CMK (cell line): ENCODE measurements around the gene GTF3A.
A peak's percentile ranks its signal among the peaks of the same experiment; 100 is the strongest.

Experiments used
- DNase-seq: peaks from one replicate; pipeline ENCODE4 v3.0.0-alpha.2; 2010; ENCODE audit warnings: low read depth

GTF3A gene

GRCh38 chr13:27449081-27449603, 24.7 kb downstream of the GTF3A start:
- no peak for DNase-seq

GRCh38 chr13:27449936-27450828, 25.8 kb downstream of the GTF3A start, which contains the start of gene MTIF3:
Gene MTIF3, minus strand, starts transcription at chr13:27450564. Its CDS starts 10,116 bp downstream, at chr13:27440448.
- peak; percentile 75 for DNase-seq

GRCh38 chr13:27450921-27451471, 26.6 kb downstream of the GTF3A start:
- no peak for DNase-seq

- no peak for DNase-seq
Measured at GRCh38 chr13:27455331-27455855, 31.0 kb downstream of the GTF3A start.

- DNase-seq: no peak
Measured at GRCh38 chr13:27461940-27462584, 37.6 kb downstream of the GTF3A start.

GRCh38 chr13:27463500-27463899, 39.1 kb downstream of the GTF3A start:
- no peak for DNase-seq

- DNase-seq: no peak
Measured at GRCh38 chr13:27465611-27466010, 41.2 kb downstream of the GTF3A start.

- no peak for DNase-seq
Measured at GRCh38 chr13:27466513-27466912, 42.1 kb downstream of the GTF3A start.

- no peak for DNase-seq
Measured at GRCh38 chr13:27470075-27470820, 45.8 kb downstream of the GTF3A start.

- no peak for DNase-seq
Measured at GRCh38 chr13:27472441-27472840, 48.0 kb downstream of the GTF3A start.

GRCh38 chr13:27472941-27473340, 48.5 kb downstream of the GTF3A start:
- no peak for DNase-seq

GRCh38 chr13:27474751-27475268, 50.4 kb downstream of the GTF3A start:
- DNase-seq: no peak

- DNase-seq: no peak
Measured at GRCh38 chr13:27476943-27477703, 52.7 kb downstream of the GTF3A start.

GRCh38 chr13:27481766-27482165, 57.3 kb downstream of the GTF3A start:
- DNase-seq: peak; percentile 2

GRCh38 chr13:27482983-27483382, 58.6 kb downstream of the GTF3A start:
- no peak for DNase-seq

- no peak for DNase-seq
Measured at GRCh38 chr13:27483421-27483820, 59.0 kb downstream of the GTF3A start.
